ENCODE data around the gene ZNF530. TPM values are rescaled to one million over a fixed set of nuclear protein-coding genes. Genes with fewer than 3 reads are reported as not detected.

ZNF530 gene
- total RNA-seq, 1 experiment from 2014 or later, result 3.8 TPM

GRCh38 chr19:57643734-57644133 lies 44.0 kb downstream of the ZNF530 start:
- Histone ChIP-seq H3K79me2 (ENCODE audit: insufficient read depth, low read length) (no peaks in the 10 kb centered on the region), H2AFZ (ENCODE audit: low read depth, low read length, poor library complexity, severe bottlenecking) (no peak overlapping the region), H3K27me3 (ENCODE audit: insufficient read depth, low read length) (no peaks in the 10 kb centered on the region), H3K36me3 (ENCODE audit: control insufficient read depth in 1 of 2, insufficient read depth in 2 of 2, low read length in 2 of 2) (peaks cover 15 to 23% of the 10 kb centered on the region in 2 experiments), H4K20me1 (ENCODE audit: insufficient read depth) (no peaks in the 10 kb centered on the region), H3K9me2 (ENCODE audit: insufficient read depth) (no peaks in the 10 kb centered on the region), H3K4me1 (ENCODE audit: control insufficient read depth in 1 of 2, insufficient read depth in 2 of 2, low read length in 2 of 2) (no peaks in the 10 kb centered on the region), H3K27ac (ENCODE audit: low read depth, low read length) (no peak overlapping the region), H3K9ac (ENCODE audit: low read length) (no peak overlapping the region), H3K4me3 (replicated peaks in 1 of 2; ENCODE audit: low read depth in 1 of 2, low read length in 2 of 2) (no peak overlapping the region), H3K9me3 (ENCODE audit: control insufficient read depth in 1 of 2, insufficient read depth in 1 of 2, low read depth in 1 of 2, low read length in 2 of 2) (peaks cover 11 to 24% of the 10 kb centered on the region in 2 experiments; a peak in 3 of 4 replicates), H3K4me2 (ENCODE audit: low read length) (no peak overlapping the region)
- RAD21 ChIA-PET (ENCODE audit: low non-redundant PET in 1 of 2, low total read pairs in 2 of 2, uncharacterized antibody in 2 of 2, unreplicated experiment in 2 of 2), result no interaction called here
- intact Hi-C loops (cut with micrococcal nuclease), result no loop called here
- no peak for DNase-seq (ENCODE audit: low read depth, low spot score)
- CTCF ChIA-PET, result no interaction called here
- POLR2A ChIA-PET, result no interaction called here
- TF ChIP-seq RAD21 (IDR thresholded peaks at IDR 0.05; ENCODE audit: low read depth), result no peak
- TF ChIP-seq SP1 (IDR thresholded peaks at IDR 0.05; ENCODE audit: low read depth), result no peak
- TF ChIP-seq EGR1 (IDR thresholded peaks at IDR 0.05; ENCODE audit: low read depth), result no peak
- TF ChIP-seq ELF1 (IDR thresholded peaks at IDR 0.05; ENCODE audit: borderline replicate concordance, low read depth), result no peak
- no peak for TF ChIP-seq YY1 (IDR thresholded peaks at IDR 0.05; ENCODE audit: extremely low read depth, insufficient replicate concordance, low read depth, low read length)
- TF ChIP-seq REST (IDR thresholded peaks at IDR 0.05; ENCODE audit: low read depth), result no peak
- no peak for TF ChIP-seq MAX (IDR thresholded peaks at IDR 0.05)
- no peak for TF ChIP-seq EZH2 (IDR thresholded peaks at IDR 0.05)
- TF ChIP-seq CBX3 (IDR thresholded peaks at IDR 0.05; ENCODE audit: low read depth), result no peak
- TF ChIP-seq ATF3 (IDR thresholded peaks at IDR 0.05), result no peak
- TF ChIP-seq ZBTB33 (IDR thresholded peaks at IDR 0.05; ENCODE audit: extremely low read depth, insufficient replicate concordance, low read length), result no peak
- no peak for TF ChIP-seq CEBPB (IDR thresholded peaks at IDR 0.05; ENCODE audit: low read depth)
- TF ChIP-seq SIN3A (IDR thresholded peaks at IDR 0.05; ENCODE audit: low read depth), result no peak
- TF ChIP-seq POLR2A (IDR thresholded peaks at IDR 0.05; ENCODE audit: borderline replicate concordance, extremely low read depth, insufficient read depth, insufficient read length), result no peak
- TF ChIP-seq POLR2AphosphoS5 (IDR thresholded peaks at IDR 0.05; ENCODE audit: low read depth, low read length), result no peak
- no peak for TF ChIP-seq TCF7L2 (IDR thresholded peaks at IDR 0.05; ENCODE audit: borderline replicate concordance, extremely low read depth, insufficient read depth, insufficient read length)
- TF ChIP-seq FOSL1 (IDR thresholded peaks at IDR 0.05; ENCODE audit: low read depth), result no peak
- no peak for TF ChIP-seq ZNF274 (IDR thresholded peaks at IDR 0.05; ENCODE audit: low read depth, low read length)
- TF ChIP-seq JUND (IDR thresholded peaks at IDR 0.05), result no peak
- TF ChIP-seq CTCF (IDR thresholded peaks at IDR 0.05 in 2 of 3, conservative IDR thresholded peaks at IDR 0.05 in 1 of 3; ENCODE audit: borderline replicate concordance in 1 of 3, insufficient read depth in 1 of 3, low read depth in 2 of 3, low read length in 2 of 3), result no peak
- ATAC-seq, result no peak
- BruUV-seq (replicated peaks), result no TSS peak

All from HCT116 (cell line).